Measurements from ENCODE around the gene HSD17B2. TPM values are rescaled to one million over a fixed set of nuclear protein-coding genes. Genes with fewer than 3 reads are reported as not detected.
A peak's percentile ranks its signal among the peaks of the same experiment; 100 is the strongest.
"Not testable (repeated sequence)": the region's sequence is repeated elsewhere in the genome, so short reads cannot be mapped to it uniquely, and the experiment has no call there.

Gene HSD17B2, protein sequence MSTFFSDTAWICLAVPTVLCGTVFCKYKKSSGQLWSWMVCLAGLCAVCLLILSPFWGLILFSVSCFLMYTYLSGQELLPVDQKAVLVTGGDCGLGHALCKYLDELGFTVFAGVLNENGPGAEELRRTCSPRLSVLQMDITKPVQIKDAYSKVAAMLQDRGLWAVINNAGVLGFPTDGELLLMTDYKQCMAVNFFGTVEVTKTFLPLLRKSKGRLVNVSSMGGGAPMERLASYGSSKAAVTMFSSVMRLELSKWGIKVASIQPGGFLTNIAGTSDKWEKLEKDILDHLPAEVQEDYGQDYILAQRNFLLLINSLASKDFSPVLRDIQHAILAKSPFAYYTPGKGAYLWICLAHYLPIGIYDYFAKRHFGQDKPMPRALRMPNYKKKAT
- 47.8 TPM for total RNA-seq

DNA sequence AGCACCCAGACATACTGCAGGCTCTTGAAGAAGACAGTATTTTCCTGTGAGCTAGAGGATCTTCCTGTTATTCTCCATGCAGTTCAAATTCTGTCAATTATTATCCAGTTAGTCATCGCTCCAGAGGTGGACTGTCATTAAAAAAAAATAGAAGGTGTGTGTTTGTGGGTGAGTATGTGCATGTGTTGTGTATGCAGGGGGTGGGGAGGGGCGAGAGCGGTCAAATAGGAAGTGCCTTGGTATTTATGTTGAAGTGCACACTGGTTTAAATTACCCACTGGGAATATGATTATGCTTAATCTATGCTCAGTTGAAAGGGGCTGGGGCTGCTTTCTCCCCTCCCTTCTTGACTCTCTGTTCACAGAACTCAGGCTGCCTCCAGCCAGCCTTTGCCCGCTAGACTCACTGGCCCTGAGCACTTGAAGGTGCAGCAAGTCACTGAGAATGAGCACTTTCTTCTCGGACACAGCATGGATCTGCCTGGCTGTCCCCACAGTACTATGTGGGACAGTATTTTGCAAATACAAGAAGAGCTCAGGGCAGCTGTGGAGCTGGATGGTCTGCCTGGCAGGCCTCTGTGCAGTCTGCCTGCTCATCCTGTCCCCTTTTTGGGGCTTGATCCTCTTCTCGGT is at the start of gene HSD17B2:
Gene HSD17B2, plus strand, starts transcription at position 273 of the 632 bp plus-strand sequence. Its CDS starts 172 bp downstream, at position 445.
- DNase-seq (ENCODE audit: low spot score), result peak; percentile 56

DNA sequence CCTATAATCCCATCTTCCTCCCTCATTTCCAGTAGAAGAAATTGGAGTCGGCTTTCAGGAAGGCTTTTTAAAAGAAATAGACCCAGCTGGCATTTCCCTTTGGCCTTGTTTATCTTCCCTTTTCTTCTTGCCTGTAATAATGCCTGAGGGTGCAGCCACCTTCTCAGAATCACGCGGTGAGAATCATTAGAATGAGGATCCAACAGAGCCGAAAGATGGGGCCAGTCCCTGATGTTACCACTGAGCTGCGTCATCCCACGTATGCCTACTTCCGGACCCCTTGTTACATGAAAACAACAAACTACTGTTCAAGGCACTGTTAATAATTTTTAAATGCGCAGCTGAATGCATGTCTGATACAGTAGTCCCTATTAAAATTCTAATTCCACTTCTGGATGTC is 47.9 kb upstream of the HSD17B2 start:
- DNase-seq (ENCODE audit: low spot score), result no peak

DNA sequence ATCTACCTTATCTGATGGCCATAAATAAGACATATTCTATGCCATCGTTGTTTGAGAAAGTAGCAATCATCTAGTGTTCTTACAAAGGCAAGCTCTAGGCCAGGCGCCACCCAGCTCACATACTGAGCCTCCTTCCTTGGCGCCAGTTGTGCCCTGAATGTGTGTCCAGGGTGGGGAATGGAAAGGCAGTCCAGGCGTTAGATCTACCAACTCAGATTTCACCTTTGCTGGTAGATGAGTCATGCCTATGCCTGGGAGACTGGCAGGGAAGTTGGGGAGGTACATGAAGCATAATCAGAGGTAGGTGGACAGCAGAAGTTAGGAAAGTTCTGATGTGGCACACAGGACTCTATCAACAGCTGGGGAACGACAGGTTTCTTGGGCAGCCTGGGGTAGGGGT is 47.3 kb upstream of the HSD17B2 start:
- no peak for DNase-seq (ENCODE audit: low spot score)

DNA sequence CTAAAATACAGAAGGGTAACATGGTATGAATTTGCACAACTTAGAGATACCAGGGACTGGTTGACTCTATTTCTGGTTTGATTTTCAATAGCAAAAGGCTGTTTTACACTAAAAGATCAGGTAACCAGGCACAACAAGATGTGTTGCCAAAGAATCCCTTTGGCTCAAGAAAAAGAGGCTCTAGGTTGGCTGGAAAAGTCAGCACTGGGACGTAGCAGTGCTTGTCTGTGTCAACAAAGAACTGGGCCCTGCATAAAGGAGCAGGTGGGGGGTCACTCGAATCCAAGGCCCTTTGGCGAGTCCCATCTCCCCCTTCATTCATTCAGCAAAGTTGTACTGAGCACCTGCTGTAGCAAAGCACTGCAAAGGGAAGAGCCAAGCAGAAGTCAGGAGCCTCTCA is 42.2 kb upstream of the HSD17B2 start:
- no peak for DNase-seq (ENCODE audit: low spot score)

DNA sequence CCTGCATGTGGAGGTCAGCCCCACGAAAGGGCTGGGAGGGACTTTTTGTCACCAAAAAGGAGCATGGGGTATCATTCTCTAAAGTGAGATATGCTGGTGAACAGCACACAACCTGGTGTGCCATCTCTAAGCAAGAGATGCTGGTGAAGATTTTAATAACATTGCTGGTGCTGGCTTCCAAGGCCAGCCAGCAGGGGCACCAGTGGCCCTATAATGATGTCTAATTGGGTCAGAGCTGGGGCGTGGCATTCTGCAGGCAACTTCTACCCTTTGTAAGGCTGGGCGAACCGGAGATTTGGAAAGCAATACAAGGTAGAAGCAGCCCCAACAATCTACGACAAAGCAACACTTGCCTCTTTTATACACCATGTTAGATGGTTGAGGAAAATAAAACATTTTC is 40.6 kb upstream of the HSD17B2 start:
- no peak for DNase-seq (ENCODE audit: low spot score)

DNA sequence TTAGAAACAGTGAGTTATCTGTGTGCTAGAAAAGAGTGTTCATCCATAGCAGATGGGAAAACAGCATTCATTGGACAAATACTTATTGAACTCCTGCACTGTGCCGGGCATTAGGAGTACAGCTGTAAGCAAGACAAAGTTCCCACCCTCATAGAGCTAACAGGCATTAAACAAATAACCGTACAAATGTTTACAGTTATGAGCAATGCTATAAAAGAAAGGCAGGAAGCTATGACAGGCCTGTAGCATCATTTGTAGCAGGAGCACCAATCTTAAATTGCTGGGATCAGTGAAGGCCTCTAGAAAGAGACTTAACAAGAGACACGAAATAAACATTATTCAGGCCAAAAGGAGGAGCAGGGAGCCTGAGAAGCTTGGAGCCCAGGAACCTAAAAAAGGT is 39.4 kb upstream of the HSD17B2 start:
- DNase-seq (ENCODE audit: low spot score), result no peak

DNA sequence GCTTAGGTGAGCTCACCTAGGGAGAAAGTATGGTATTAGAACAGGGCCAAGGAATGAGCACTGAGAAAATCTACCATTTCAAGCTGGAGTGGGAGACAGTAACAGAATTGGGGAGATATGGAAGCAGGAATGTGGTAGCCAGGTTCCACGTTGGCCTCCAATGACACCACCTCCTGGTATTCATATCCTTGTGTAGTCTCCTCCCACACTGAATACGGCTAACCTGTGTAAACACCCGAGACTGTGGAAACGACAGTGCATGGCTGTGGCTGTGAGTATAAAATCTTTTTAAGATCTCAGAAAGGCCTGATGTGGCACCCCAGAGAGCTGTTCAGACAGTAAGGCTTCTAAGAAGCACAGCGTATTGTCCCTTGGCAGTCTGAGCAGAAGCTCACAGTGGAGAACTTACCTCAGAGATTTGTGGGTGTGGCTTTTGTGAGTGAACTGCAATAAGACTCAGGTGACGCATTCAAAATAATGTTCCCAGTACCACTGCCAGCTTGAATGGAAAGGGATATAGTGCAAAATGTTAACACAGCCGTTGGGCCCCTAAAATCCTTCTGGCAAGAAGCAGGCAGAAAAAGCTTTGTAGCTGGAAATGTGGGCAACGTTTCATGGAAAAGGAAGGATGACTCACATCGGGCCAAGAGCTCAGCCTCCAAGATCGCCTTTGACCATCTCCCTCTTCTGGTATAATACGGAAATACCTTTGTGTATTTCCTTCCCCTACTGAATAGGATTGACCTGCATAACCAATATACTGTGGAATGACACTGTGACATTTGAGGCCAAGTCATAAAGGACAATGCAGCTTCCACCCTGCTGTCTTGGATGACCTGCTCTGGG is 38.2 kb upstream of the HSD17B2 start:
- DNase-seq (ENCODE audit: low spot score), result no peak

DNA sequence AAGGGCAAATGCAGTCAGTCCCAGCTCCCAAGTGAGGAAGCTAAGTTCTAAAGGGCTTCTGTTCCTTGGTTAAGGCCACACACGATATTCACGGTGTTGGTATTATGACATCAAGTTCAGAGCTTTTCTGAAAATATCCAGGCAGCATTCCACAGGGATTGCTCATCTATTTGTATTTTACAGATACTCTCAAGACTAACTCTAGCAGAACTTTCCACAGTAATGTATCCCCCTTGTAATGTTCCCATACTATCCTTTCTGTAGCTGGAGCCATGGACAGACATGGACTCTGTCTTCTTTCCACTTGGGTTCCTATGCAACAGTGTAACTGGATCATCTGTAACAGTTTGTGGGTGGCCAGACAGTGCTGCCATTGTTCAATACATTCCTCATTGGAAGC is 37.3 kb upstream of the HSD17B2 start:
- no peak for DNase-seq (ENCODE audit: low spot score)

DNA sequence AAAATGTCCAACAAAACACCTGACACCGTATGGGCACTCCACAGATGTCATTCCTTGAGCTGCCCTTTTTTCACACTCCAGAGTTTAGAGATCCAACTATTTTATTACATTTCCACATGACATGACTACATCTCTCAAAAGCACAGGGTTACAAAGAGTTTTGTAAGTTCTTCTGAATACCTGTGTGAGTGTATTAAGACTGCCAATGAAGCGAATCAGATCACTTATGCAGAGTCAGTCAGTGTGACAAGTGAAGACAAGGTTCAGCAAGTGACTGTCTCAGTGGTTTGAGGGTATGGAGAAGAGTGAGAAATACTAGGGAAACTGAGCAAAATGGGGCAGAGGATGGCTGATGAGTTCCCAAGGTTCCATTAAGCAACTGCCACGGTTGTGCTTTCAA is 32.2 kb upstream of the HSD17B2 start:
- no peak for DNase-seq (ENCODE audit: low spot score)

DNA sequence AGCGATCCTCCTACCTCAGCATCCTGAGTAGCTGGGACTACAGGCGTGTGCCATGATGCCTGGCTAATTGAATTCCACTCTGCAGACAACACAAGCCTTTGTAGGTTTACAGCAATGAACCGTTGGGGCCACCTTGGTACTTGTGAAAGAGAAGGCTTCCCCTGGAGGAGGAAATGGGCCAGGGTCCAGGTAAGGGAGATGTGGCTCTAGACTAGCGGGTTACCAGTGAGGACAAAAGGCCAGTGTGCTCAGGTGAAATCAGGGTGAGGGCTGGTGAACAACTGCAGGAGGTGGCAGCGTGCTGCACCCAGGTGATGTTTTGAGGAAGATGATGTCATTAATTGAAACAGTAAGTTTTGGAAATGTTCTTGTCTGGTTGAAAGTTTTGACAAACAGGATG is 30.5 kb upstream of the HSD17B2 start:
- no peak for DNase-seq (ENCODE audit: low spot score)

DNA sequence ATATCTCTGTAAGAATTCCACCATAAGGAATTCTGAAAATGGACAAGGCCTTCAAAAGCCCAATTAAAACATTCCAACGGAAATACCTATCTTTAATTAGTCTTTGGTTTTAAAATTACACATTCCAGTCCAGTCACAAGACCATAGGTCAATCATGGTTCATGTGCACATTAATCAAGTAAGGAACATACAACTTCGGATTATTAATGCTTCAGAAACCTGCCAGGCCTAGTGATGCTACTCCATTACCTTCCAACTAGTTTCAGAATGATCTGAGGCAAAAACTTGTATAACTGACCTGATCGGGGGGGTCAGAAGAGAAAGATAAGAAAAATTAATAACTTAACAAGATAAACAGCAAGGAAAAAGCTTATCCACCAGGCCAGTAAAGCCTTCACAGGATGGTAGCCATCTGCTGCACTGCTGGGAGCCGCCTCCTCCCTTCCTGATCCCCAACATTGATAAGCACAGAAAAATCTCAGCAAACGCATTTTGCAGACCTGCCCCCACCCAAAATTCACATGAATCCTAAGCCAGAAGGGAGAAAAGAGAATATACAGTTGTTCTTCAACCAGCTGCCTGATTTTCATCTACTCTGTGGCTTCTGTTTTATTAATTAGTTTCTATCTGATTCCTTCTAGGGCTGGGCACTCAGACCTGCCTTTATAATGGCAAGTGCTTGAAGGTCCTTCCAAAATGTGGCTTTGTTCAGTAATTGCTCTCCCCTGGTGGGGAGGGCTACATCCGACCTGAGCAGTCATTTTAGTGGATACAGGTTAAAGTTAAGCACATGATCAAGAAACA is 29.8 kb upstream of the HSD17B2 start:
- no peak for DNase-seq (ENCODE audit: low spot score)

DNA sequence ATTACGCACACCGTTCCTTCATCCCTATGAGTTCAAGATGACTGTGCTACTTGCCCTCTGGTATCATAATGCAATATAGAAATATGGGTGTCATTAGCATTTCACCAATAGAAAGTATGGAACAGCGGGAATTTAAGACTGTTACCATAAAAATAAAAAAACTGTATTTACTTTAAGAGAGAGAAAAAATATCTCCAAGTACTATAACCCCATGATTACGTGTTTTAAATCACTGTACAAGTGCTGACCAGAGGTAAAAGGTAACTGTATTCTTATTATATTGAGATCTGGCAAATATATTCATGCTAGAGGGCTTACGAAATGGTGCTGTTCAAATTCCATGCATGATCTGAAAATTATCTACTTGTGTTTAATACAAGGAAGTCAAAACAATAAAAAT is 29.0 kb upstream of the HSD17B2 start:
- DNase-seq (ENCODE audit: low spot score), result no peak

DNA sequence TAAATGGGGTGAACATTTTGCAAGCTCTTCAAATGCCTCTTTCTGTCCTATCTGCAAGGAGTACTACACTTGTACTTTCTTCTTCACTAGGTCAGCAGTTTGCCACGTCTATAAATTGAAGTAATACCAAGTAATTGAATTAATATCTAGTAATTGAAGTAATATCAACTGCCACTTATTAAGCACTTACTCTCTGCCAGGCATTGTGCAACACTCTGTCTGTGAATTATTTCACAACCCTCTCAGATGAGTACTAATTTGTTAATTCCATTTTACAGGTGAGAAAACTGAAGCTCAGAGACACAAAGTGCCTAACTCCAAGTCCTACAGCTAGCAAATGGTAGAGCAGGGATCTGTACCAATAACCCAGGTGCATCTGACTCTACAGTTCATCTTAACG is 27.9 kb upstream of the HSD17B2 start:
- no peak for DNase-seq (ENCODE audit: low spot score)

DNA sequence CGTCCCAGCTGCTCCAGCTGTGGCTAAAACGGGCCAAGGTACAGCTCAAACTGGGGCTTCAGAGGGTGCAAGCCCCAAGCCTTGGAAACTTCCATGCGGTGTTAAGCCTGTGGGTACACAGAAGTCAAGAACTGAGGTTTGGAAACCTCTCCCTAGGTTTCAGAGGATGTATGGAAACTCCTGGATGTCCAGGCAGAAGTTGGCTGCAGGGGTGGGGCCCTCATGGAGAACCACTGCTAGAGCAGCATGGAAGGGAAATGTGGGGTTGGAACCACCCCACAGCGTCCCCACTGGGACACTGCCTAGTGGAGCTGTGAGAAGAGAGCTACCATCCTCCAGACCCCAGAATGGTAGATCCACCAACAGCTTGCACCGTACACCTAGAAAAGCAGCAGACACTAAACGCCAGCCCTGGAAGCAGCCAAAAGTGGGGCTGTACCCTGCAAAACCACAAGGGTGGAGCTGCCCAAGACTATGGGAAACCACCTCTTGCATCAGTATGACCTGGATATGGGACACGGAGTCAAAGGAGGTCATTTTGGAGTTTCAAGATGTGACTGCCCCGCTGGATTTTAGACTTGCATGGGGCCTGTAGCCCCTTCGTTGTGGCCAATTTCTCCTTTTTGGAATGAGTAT is 26.0 kb upstream of the HSD17B2 start:
- no peak for DNase-seq (ENCODE audit: low spot score)

DNA sequence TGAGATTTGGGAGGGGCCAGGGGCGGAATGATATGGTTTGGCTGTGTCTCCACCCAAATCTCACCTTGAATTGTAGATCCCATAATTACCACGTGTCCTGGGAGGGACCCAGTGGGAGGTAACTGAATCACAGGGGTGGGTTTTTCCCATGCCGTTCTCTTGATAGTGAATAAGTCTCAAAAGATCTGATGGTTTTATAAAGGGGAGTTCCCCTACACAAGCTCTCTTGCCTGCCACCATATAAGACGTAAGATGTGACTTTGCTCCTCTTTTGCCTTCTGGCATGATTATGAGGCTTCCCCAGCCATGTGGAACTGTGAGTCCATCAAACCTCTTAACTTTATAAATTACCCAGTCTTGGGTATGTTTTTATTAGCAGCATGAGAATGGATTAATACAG is 25.3 kb upstream of the HSD17B2 start:
- not testable (repeated sequence) for DNase-seq (ENCODE audit: low spot score)

DNA sequence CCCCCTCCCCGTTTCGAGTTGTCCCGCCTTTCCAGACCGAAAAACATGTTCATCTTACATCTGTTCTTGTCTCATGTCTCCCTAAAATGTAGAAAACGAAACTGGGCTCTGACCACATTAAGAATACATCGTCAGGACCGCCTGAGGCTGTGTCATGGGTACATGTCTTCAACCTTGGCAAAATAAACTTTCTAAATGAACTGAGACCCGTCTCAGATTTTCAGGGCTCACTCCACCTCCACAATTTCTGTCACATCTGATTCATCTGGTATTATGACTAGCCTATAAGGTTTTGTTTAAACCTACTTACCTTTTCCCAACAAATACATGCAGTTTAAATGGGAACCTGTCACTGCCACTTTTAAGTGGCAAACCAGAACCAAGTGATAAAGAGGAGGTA is 24.4 kb upstream of the HSD17B2 start:
- DNase-seq (ENCODE audit: low spot score), result no peak

DNA sequence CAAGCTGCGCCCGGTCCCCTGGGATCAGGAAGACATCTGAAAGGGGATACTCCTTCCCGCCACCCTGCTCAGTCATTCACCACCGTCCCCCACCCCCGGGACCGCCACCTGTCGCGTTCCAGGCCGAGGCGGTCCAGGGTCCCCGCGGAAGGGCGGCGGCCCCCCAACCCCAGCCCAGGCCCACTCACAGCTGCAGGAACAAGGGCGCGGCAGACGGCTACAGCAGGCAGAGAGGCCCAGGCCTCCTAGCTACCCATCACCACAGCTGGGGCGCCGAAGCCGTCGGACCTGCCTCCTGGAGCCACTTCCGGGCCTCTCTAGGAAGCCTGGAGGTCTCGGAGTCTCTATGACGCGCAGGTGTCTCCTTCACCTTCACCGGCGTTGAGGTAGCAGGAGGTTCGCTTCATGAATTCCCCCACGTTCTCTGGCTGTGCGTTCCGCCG is 23.8 kb upstream of the HSD17B2 start, which contains the start of gene SDR42E1:
Gene SDR42E1, minus strand, starts transcription at position 272 of the 443 bp plus-strand sequence. CDS start 10,612 bp downstream, outside the sequence.
- DNase-seq (ENCODE audit: low spot score), result peak; percentile 65

DNA sequence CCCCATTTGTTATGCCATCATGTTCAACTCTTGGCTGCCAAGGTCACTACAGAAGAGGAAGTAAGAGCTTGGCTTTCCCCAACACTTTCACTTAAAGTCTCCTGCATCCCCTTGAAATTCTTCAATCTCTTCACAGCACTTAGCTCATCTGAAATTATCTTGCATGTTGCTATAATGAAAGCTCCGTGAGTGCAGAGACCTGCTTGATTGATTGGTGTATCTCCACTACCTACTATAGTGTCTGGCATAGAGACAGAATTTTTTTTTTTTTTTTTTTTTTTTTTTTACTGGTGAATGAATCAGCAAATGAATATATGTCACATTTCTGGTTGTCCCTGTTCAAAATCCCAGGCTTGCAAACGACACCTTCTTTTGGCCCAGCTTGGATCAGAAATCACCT is 21.9 kb upstream of the HSD17B2 start:
- DNase-seq (ENCODE audit: low spot score), result no peak

DNA sequence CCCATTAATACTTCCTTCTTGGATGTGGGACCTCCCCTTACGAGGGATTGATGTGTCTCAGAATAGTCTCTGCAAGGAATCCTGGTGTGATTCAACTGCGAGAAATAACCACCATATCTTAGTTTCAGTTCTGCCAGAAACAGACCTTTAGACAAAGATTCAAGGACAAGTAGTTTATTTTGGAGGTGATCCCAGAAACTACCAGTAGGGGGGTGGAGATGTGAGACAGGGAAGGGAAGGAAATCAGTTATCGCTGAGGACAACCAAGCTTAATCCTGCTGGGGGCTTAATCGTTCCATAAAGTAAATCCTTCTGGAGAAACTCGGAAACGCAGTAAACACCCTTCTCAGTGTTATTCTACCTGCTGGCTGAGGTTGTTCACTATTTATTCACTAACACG is 18.8 kb upstream of the HSD17B2 start:
- DNase-seq (ENCODE audit: low spot score), result no peak

DNA sequence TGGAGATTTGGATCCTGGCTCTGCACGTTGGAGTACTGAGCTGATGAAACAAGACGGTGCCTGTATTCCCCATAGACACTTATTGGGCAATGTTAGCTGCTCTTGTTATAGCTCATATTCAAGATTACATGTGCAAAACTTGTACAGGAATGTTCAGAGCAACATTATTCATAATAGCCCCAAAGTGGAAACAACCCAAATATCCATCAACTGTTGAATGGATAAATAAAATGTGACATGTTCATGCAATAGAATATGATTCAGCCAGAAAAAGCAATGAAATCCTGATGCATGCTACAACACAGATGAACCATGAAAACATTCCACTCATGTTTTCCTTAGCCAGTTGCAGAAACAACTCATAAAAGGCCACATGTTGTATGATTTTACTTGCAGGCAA is 18.1 kb upstream of the HSD17B2 start:
- DNase-seq (ENCODE audit: low spot score), result no peak

Measured in ureter (tissue), 1 donor.